H1 (cell line): ENCODE data around the gene FOXD3. TPM values are rescaled to one million over a fixed set of nuclear protein-coding genes. Genes with fewer than 3 reads are reported as not detected.

Experiments used
- CTCF ChIA-PET: fragments of 300-600 bp; sonication (Branson Sonifier 250); formaldehyde crosslinking; loops from one replicate; lab custom pipeline; 2021; ENCODE audit not compliant: partially characterized antibody; lab: Charles Lee
- POLR2A ChIA-PET: fragments of 300-600 bp; sonication (Branson Sonifier 250); formaldehyde crosslinking; loops from one replicate; lab custom pipeline; 2021; ENCODE audit warnings: inconsistent platforms; ENCODE audit not compliant: partially characterized antibody; lab: Charles Lee
- DNase-seq, 2 experiments: peaks; one replicate each; pipeline versions ENCODE4 v3.0.0 to v3.0.0-alpha.2; 2010 to 2022; ENCODE audit warnings: low spot score in 2 of 2, low read depth in 1 of 2, mixed read lengths in 1 of 2
- FAIRE-seq: peaks from 2 replicates; lab custom pipeline; 2011; peaks lifted over from hg19 to GRCh38; lab: Jason Lieb, UNC
- H2AFZ ChIP-seq: 2 replicates; pipeline ENCODE4 v1.8.1; 2012; ENCODE audit warnings: low read length, inconsistent platforms
- H2AK5ac ChIP-seq: 2 replicates; pipeline ENCODE4 v1.6.1; 2013; ENCODE audit warnings: low read depth, low read length
- H2BK120ac ChIP-seq: replicated peaks from 2 replicates; pipeline ENCODE3; 2013; ENCODE audit warnings: low read depth, low read length, inconsistent platforms
- H2BK12ac ChIP-seq: 2 replicates; pipeline ENCODE4 v1.6.1; 2013; ENCODE audit warnings: low read depth, low read length
- H2BK15ac ChIP-seq: 2 replicates; pipeline ENCODE4 v1.6.1; 2013; ENCODE audit warnings: low read length
- H2BK20ac ChIP-seq: 2 replicates; pipeline ENCODE4 v1.6.1; 2013; ENCODE audit warnings: low read length
- H2BK5ac ChIP-seq: 2 replicates; pipeline ENCODE4 v1.6.1; 2013; ENCODE audit warnings: low read depth, low read length
- H3K14ac ChIP-seq: 2 replicates; pipeline ENCODE4 v1.6.1; 2013; ENCODE audit warnings: inconsistent platforms; ENCODE audit not compliant: insufficient read length
- H3K18ac ChIP-seq: 2 replicates; pipeline ENCODE4 v1.6.1; 2013; ENCODE audit warnings: low read length; ENCODE audit errors: extremely low read depth
- H3K23ac ChIP-seq: 2 replicates; pipeline ENCODE4 v1.6.1; 2013; ENCODE audit warnings: inconsistent platforms; ENCODE audit not compliant: insufficient read length
- H3K23me2 ChIP-seq: 2 replicates; pipeline ENCODE4 v1.6.1; 2013; ENCODE audit warnings: low read depth, low read length
- H3K27ac ChIP-seq: 2 replicates; pipeline ENCODE4 v1.6.1; 2011; ENCODE audit warnings: low read depth, low read length, inconsistent platforms
- H3K27me3 ChIP-seq, 4 experiments: replicated peaks in 1 of 4; 1 replicate in 1 of 4; 2 replicates in 3 of 4; pipeline versions ENCODE4 v1.6.1 to v1.8.1; 2011 to 2013; ENCODE audit warnings: low read length in 3 of 4, mild to moderate bottlenecking in 3 of 4, inconsistent platforms in 2 of 4, mixed read lengths in 2 of 4, moderate library complexity in 1 of 4; ENCODE audit not compliant: control insufficient read depth in 3 of 4, insufficient read depth in 3 of 4; ENCODE audit errors: extremely low read depth in 1 of 4
- H3K36me3 ChIP-seq, 4 experiments: 2 replicates each; pipeline versions ENCODE4 v1.6.1 to v1.8.1; 2011 to 2013; ENCODE audit warnings: mild to moderate bottlenecking in 4 of 4, low read length in 3 of 4, moderate library complexity in 2 of 4, control low read depth in 1 of 4, inconsistent platforms in 1 of 4; ENCODE audit not compliant: insufficient read depth in 4 of 4, control insufficient read depth in 2 of 4
- H3K4ac ChIP-seq: replicated peaks from 2 replicates; pipeline ENCODE3; 2013; ENCODE audit warnings: low read length, low read depth, mixed read lengths, inconsistent platforms; ENCODE audit not compliant: insufficient read length
- H3K4me1 ChIP-seq, 4 experiments: replicated peaks in 1 of 4; 1 replicate in 1 of 4; 2 replicates in 3 of 4; pipeline versions ENCODE4 v1.6.1 to v1.8.1; 2011 to 2013; ENCODE audit warnings: low read length in 3 of 4, inconsistent platforms in 2 of 4, mixed read lengths in 1 of 4; ENCODE audit not compliant: insufficient read depth in 4 of 4, control insufficient read depth in 3 of 4
- H3K4me2 ChIP-seq, 2 experiments: 2 replicates each; pipeline versions ENCODE4 v1.6.1 to v1.8.1; 2011 to 2013; ENCODE audit warnings: low read depth in 2 of 2, low read length in 2 of 2, control low read depth in 1 of 2, inconsistent platforms in 1 of 2, mild to moderate bottlenecking in 1 of 2; ENCODE audit not compliant: insufficient read depth in 1 of 2
- H3K4me3 ChIP-seq, 4 experiments: fragments of 200-600, 300-600 bp in 1 of 4; sonication (generic), shearing (Covaris generic), sonication (Bioruptor Twin) in 1 of 4; 2 replicates each; pipeline versions ENCODE4 v1.5.1 to v1.8.1; 2011 to 2016; ENCODE audit warnings: low read length in 4 of 4, low read depth in 3 of 4, control low read depth in 2 of 4, inconsistent platforms in 2 of 4, mild to moderate bottlenecking in 2 of 4, mixed read lengths in 1 of 4, moderate library complexity in 1 of 4; ENCODE audit not compliant: insufficient read depth in 2 of 4; ENCODE audit errors: extremely low read depth in 1 of 4
- H3K56ac ChIP-seq: replicated peaks from 2 replicates; pipeline ENCODE3; 2013; ENCODE audit warnings: low read depth, mild to moderate bottlenecking, mixed read lengths, low read length, inconsistent platforms; ENCODE audit not compliant: insufficient read length
- H3K79me1 ChIP-seq: 2 replicates; pipeline ENCODE4 v1.6.1; 2013; ENCODE audit warnings: low read depth, low read length, control low read depth
- H3K79me2 ChIP-seq, 2 experiments: 2 replicates each; pipeline versions ENCODE4 v1.6.1 to v1.8.1; 2012 to 2013; ENCODE audit warnings: low read length in 2 of 2, mild to moderate bottlenecking in 2 of 2, inconsistent platforms in 1 of 2; ENCODE audit not compliant: insufficient read depth in 2 of 2, control insufficient read depth in 1 of 2
- H3K9ac ChIP-seq, 4 experiments: replicated peaks in 1 of 4; 1 replicate in 1 of 4; 2 replicates in 3 of 4; pipeline versions ENCODE4 v1.6.1 to v1.8.1; 2011 to 2013; ENCODE audit warnings: low read depth in 3 of 4, low read length in 3 of 4, control low read depth in 2 of 4, mild to moderate bottlenecking in 2 of 4, moderate library complexity in 2 of 4, inconsistent platforms in 1 of 4; ENCODE audit errors: extremely low read depth in 1 of 4
- H3K9me3 ChIP-seq, 2 experiments: 2 replicates each; pipeline versions ENCODE4 v1.6.1 to v1.8.1; 2012 to 2013; ENCODE audit warnings: mild to moderate bottlenecking in 2 of 2, moderate library complexity in 2 of 2, control low read depth in 1 of 2, inconsistent platforms in 1 of 2, low read depth in 1 of 2, low read length in 1 of 2, mixed read lengths in 1 of 2; ENCODE audit not compliant: insufficient read depth in 2 of 2
- H4K20me1 ChIP-seq, 2 experiments: replicated peaks in 1 of 2; 2 replicates each; pipeline versions ENCODE3 to v1.8.1; 2011 to 2013; ENCODE audit warnings: inconsistent platforms in 2 of 2, low read length in 2 of 2, mild to moderate bottlenecking in 1 of 2; ENCODE audit not compliant: insufficient read depth in 2 of 2, control insufficient read depth in 1 of 2
- H4K5ac ChIP-seq: 2 replicates; pipeline ENCODE4 v1.6.1; 2013; ENCODE audit warnings: low read length, low read depth, mixed read lengths, inconsistent platforms; ENCODE audit not compliant: insufficient read length
- H4K8ac ChIP-seq: 2 replicates; pipeline ENCODE4 v1.8.0; 2013; ENCODE audit warnings: mild to moderate bottlenecking, moderate library complexity, low read length, inconsistent platforms; ENCODE audit not compliant: insufficient read depth; ENCODE audit errors: extremely low read depth
- H4K91ac ChIP-seq: replicated peaks from 2 replicates; pipeline ENCODE3; 2013; ENCODE audit warnings: low read length, mixed read lengths, inconsistent platforms; ENCODE audit not compliant: insufficient read length
- CBX8 ChIP-seq: fragments of 300-800, 300-1000 bp; sonication (generic); IDR thresholded peaks from 2 replicates; pipeline ENCODE4 v1.7.1; 2016; ENCODE audit warnings: low read depth, low read length, borderline replicate concordance
- CTCF ChIP-seq, 3 experiments: IDR thresholded peaks; 1 replicate in 2 of 3; 2 replicates in 1 of 3; pipeline versions ENCODE4 v1.5.1 to v1.6.1; 2011; ENCODE audit warnings: low read length in 3 of 3, mild to moderate bottlenecking in 3 of 3, inconsistent platforms in 2 of 3, low read depth in 1 of 3, moderate library complexity in 1 of 3; ENCODE audit not compliant: insufficient read depth in 1 of 3; ENCODE audit errors: control extremely low read depth in 1 of 3
- HDAC2 ChIP-seq, 2 experiments: fragments of 300-600 bp in 1 of 2; sonication (generic) in 1 of 2; IDR thresholded peaks; 2 replicates each; pipeline ENCODE4 v1.6.1; 2011 to 2012; ENCODE audit warnings: low read depth in 2 of 2, low read length in 2 of 2, mild to moderate bottlenecking in 2 of 2, moderate library complexity in 2 of 2, borderline replicate concordance in 1 of 2, inconsistent platforms in 1 of 2
- HDAC6 ChIP-seq: IDR thresholded peaks from one replicate; pipeline ENCODE4 v1.7.1; 2012; ENCODE audit warnings: low read depth, mild to moderate bottlenecking, inconsistent platforms, low read length, moderate library complexity
- POLR2A ChIP-seq, 2 experiments: IDR thresholded peaks; 1 replicate in 1 of 2; 2 replicates in 1 of 2; pipeline ENCODE4 v1.6.1; 2011; ENCODE audit warnings: low read depth in 2 of 2, low read length in 2 of 2, mild to moderate bottlenecking in 2 of 2; ENCODE audit errors: control extremely low read depth in 1 of 2
- RAD21 ChIP-seq, 2 experiments: IDR thresholded peaks in 1 of 2; conservative IDR thresholded peaks in 1 of 2; 2 replicates each; pipeline ENCODE4 v1.6.1; 2011; ENCODE audit warnings: low read depth in 2 of 2, low read length in 2 of 2, improper control_type of control experiment in 1 of 2, inconsistent platforms in 1 of 2, mild to moderate bottlenecking in 1 of 2, moderate library complexity in 1 of 2
- RNF2 ChIP-seq: fragments of 200-900, 300-1000 bp; sonication (generic); IDR thresholded peaks from 2 replicates; pipeline ENCODE4 v1.7.1; 2016; ENCODE audit warnings: borderline replicate concordance, low read depth, mild to moderate bottlenecking, antibody characterized with exemption, low read length; ENCODE audit not compliant: poor library complexity, severe bottlenecking; ENCODE audit errors: missing control alignments
- SUZ12 ChIP-seq: fragments of 200-600 bp; sonication (generic); IDR thresholded peaks from 2 replicates; pipeline ENCODE4 v1.6.1; 2012; ENCODE audit warnings: mild to moderate bottlenecking, inconsistent platforms, low read length, moderate library complexity, mixed read lengths
- TBP ChIP-seq: IDR thresholded peaks from 2 replicates; pipeline ENCODE4 v1.6.1; 2011; ENCODE audit warnings: low read depth, low read length, improper control_type of control experiment
- TCF12 ChIP-seq: IDR thresholded peaks from 2 replicates; pipeline ENCODE4 v1.6.1; 2011; ENCODE audit warnings: low read depth, mild to moderate bottlenecking, low read length
- TEAD4 ChIP-seq: IDR thresholded peaks from 2 replicates; pipeline ENCODE4 v1.6.1; 2012; ENCODE audit warnings: low read depth, low read length, inconsistent platforms, mixed read lengths
- polyA plus RNA-seq, 7 experiments: library from polyadenylated mRNA; depleted of rRNA in 3 of 7; stranded (reverse) in 5 of 7; unstranded in 2 of 7; fragments of >200 nt in 5 of 7; fragments of 200-250 nt in 2 of 7; gene quantifications; 1 replicate in 5 of 7; 2 replicates in 1 of 7; 4 replicates in 1 of 7; pipeline versions ENCODE4 v1.2.1 to v1.2.3, GENCODE V29; 2011 to 2013; ENCODE audit warnings: missing spikeins in 2 of 7, mixed read lengths in 2 of 7
- total RNA-seq: library from RNA; stranded (reverse); fragmentation: NEBNext Ultra II Directional; extraction: Animal tissue kit (Norgen Biotek cat#: 25700); gene quantifications from 2 replicates; pipeline ENCODE4 v1.2.1, GENCODE V29; 2021

The FOXD3 gene
- total and polyA plus RNA-seq, 2 of the 8 experiments (the other 6 are each of a cell fraction or from before 2014, with no cell fraction given) = 8.7 to 33.7 TPM

DNA sequence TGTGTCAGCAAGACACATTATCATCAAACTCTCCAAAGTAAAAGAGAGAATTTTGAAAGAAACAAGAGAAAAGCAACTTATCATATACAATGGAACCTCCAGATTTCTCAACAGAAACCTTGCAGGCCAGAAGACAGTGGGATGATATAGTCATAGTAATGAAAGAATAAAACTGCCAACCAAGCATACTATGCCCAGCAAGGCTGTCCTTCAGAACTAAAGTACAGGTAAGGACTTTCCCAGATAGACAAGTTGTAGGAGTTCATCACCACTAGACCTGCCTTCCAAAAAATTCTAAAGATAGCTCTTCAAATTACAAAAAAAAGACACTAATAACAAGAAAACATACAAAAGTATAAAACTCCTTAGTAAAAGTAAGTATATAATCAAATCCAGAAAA, 33.2 kb upstream of the FOXD3 start:
- Histone ChIP-seq H3K23me2 (no peaks in the 10 kb centered on the region), H3K18ac (no peak overlapping the region), H3K23ac (no peak overlapping the region), H2BK20ac (no peak overlapping the region), H2AFZ (no peak overlapping the region), H2BK120ac (no peak overlapping the region), H2AK5ac (no peak overlapping the region), H4K8ac (no peak overlapping the region), H3K4me1 (no peaks in the 10 kb centered on the region), H3K36me3 (no peaks in the 10 kb centered on the region), H2BK15ac (no peak overlapping the region), H3K4me3 (no peak overlapping the region), H4K20me1 (no peaks in the 10 kb centered on the region), H2BK5ac (no peak overlapping the region), H3K56ac (no peak overlapping the region), H3K79me1 (no peaks in the 10 kb centered on the region), H4K91ac (no peak overlapping the region), H3K4me2 (no peak overlapping the region), H3K9ac (no peak overlapping the region), H3K27me3 (no peaks in the 10 kb centered on the region), H2BK12ac (no peak overlapping the region), H3K79me2 (no peaks in the 10 kb centered on the region), H4K5ac (no peak overlapping the region), H3K4ac (no peak overlapping the region), H3K9me3 (peaks cover 2 to 10% of the 10 kb centered on the region in 2 experiments; a peak in 3 of 4 replicates), H3K14ac (no peak overlapping the region), H3K27ac (no peak overlapping the region)
- ChIA-PET POLR2A (interaction anchor here (0.6 kb wide), 1 partner anchor 1051 kb away, joined by 3 read pairs; no protein-coding TSS in a partner anchor), CTCF (interaction anchor here (1.0 kb wide), 1 partner anchor 39 kb away, joined by 3 read pairs; no protein-coding TSS in a partner anchor)
- FAIRE-seq (no peak), DNase-seq (no peak)
- TF ChIP-seq TBP (no peak), CTCF (IDR thresholded peaks at IDR 0.05; ENCODE audit: control extremely low read depth in 1 of 3, insufficient read depth in 1 of 3, low read depth in 1 of 3, low read length in 3 of 3) (no peak), HDAC6 (no peak), HDAC2 (IDR thresholded peaks at IDR 0.05; ENCODE audit: borderline replicate concordance in 1 of 2, low read depth in 2 of 2, low read length in 2 of 2) (no peak), RNF2 (no peak), RAD21 (IDR thresholded peaks at IDR 0.05 in 1 of 2, conservative IDR thresholded peaks at IDR 0.05 in 1 of 2; ENCODE audit: low read depth in 2 of 2, low read length in 2 of 2) (no peak), POLR2A (IDR thresholded peaks at IDR 0.05; ENCODE audit: control extremely low read depth in 1 of 2, low read depth in 2 of 2, low read length in 2 of 2) (no peak), CBX8 (no peak), TEAD4 (no peak), TCF12 (no peak), SUZ12 (no peak)
